Skin of body (tissue), 2 donors: Measurements from ENCODE around the gene GALT. TPM values are rescaled to one million over a fixed set of nuclear protein-coding genes. Genes with fewer than 3 reads are reported as not detected.
A peak's percentile ranks its signal among the peaks of the same experiment; 100 is the strongest.

Experiments
- DNase-seq: peaks from one replicate; lab custom pipeline; 2025; lab: John Stamatoyannopoulos, UW
- total RNA-seq: library from RNA; depleted of rRNA; stranded (reverse); fragments of >200 nt; gene quantifications from one replicate; pipeline ENCODE4 v1.2.3, GENCODE V29; 2014

GALT gene
- 44.2 TPM for total RNA-seq

DNA sequence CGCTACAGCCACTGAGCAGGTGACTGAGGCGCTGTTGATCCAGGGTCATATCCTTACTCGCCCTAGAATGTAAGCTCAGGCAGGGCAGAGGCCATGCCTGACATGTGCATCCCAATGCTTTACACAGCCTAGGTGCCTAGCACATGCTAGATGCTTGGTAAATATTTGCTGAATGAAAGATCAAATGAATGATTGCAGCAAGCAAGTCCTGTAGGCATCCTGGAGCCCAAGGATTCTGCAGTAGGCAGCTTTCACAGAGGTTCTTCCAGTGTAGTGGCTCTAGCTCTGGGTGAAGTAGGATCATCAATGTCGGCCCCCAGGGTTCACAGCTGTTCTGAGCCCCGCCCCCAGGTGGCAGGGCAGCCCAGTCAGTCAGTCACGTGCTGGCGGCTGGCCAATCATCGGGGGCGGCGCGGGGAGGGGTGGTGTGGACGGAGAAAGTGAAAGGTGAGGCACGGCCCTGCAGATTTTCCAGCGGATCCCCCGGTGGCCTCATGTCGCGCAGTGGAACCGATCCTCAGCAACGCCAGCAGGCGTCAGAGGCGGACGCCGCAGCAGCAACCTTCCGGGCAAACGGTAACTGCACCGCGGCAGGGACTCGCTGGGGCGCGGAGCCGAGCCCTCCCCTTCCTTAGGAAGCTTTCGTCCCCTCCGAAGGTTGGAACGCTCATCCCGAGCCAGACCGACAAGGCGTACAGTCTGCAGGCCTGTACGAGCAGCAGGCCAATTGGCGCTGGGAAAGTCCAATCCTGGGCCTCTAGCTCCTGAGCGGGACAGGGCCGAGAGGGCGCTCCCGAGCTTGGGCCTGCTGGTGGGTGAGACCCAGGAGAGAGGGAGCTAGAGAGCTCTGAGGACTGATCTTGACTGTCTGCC, at the start of gene GALT:
TSS of gene GALT (plus strand) at position 465 of the 873 bp plus-strand sequence. CDS start at position 495, 30 bp downstream.
- peak; percentile 63 for DNase-seq

DNA sequence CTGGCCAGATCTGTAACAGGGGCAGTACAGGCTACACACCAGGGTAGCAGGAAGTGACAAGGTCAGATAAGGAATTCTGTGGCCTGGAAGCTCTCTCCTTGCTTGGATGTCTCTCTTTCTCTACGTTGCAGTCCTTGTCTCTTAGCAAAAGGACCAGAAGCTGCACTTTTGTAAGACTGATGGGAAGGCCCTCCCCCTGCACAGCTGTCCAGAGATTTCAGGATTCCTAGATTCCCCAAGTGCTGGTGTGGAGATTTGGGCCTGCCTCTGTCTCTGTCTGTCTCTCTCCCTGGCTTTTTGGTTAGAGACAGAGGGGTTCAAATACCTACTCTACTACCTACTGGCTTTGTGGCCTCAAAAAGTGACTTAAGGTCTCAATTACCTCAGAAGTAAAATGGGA, 46.9 kb upstream of the GALT start:
- no peak for DNase-seq

- DNase-seq, result no peak
These were observed 45.6 kb upstream of the GALT start for GRCh38 chr9:34600908-34601307.

GRCh38 chr9:34601937-34602573, 44.4 kb upstream of the GALT start:
- no peak for DNase-seq

DNA sequence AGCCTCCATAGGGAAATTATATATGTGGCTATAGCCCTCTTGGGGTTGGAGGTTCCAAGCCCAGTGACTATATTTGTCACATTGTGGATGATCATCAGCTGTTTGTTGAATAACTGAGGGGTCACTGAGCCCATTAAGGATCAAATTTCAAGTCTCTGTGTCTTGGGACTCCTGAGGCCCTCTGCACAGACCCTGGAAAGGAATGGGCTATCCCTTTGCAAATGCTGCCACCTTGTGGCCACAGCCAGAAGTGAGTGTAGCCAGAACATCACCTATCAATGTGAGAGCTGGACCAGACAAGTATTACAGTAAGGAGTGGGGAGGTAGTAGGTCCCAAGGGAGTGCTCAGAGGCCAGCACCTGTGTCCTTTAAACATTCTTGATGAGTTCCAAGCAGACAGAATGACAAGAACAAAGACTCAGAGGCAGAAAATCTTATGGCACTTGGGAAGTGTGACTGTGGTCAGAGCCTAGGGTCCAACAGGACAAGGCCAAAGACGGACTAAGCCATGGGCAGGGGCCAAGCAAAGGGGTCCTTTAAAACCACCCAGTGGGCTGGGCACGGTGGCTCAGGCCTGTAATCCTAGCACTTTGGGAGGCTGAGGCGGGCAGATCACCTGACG, 42.8 kb upstream of the GALT start:
- peak; percentile 80 for DNase-seq

GRCh38 chr9:34606190-34606589, 40.3 kb upstream of the GALT start:
- no peak for DNase-seq

GRCh38 chr9:34606905-34607304, 39.6 kb upstream of the GALT start:
- no peak for DNase-seq

- no peak for DNase-seq
These were observed 39.1 kb upstream of the GALT start for GRCh38 chr9:34607331-34607730.

GRCh38 chr9:34610434-34611206, 35.9 kb upstream of the GALT start:
- no peak for DNase-seq

- DNase-seq, result no peak
These were observed 35.1 kb upstream of the GALT start for GRCh38 chr9:34611251-34611810.

GRCh38 chr9:34611811-34612787, 34.4 kb upstream of the GALT start, which contains the start of gene RPP25L:
RPP25L (minus strand) TSS chr9:34612097; CDS start chr9:34611296, 801 bp downstream.
- DNase-seq, result peak; percentile 67

GRCh38 chr9:34612788-34613390, 33.6 kb upstream of the GALT start:
- peak; percentile 78 for DNase-seq

- DNase-seq, result no peak
These were observed 31.3 kb upstream of the GALT start for GRCh38 chr9:34615132-34615531.

DNA sequence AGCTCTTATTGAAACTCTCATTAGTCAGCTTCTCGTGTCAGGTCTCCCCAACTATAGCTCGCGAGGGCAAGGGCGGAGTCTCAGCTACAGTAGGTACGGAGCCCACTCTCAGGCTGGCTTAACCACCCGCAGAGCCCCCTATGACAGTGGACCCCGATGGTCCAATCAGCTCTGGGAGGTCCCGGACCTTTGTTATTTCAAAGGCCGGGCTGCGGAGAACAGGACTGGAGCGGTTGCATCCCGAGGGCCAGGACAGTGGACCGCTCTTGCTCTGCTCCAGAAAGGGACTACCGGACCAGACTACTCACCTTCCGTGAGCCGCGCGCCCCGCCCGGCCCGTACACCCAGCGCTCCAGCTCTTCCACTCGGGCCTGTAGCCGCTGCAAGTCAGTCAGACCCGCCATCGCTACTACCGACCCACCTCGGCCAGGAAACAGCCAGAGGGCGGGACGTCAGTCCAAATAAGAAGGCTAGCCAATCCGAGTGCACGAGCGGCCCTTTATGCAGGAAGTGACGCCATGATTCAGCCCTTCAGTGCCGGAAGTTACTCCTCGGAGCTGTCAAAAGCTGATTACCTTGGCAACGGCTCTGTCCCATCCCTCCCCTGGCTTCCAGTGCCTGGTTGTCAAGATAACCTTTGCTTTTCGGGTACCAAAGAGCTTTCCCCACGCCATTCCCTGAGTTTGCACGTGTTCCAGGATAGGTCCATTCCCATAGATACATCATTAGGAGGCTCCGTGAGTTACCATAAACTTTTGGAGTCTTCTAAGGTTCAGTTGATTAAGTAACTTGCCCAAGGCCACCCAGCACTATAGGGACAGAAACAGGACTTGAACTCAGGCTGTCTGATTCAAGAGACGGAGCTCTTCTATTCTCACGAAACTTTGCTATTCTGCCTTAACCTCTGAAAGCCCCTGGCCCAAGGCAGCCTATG, 26.1 kb upstream of the GALT start, which contains the start of gene DCTN3:
TSS of gene DCTN3 (minus strand) at position 435 of the 934 bp plus-strand sequence. CDS start at position 404, 31 bp downstream.
- peak; percentile 95 for DNase-seq

DNA sequence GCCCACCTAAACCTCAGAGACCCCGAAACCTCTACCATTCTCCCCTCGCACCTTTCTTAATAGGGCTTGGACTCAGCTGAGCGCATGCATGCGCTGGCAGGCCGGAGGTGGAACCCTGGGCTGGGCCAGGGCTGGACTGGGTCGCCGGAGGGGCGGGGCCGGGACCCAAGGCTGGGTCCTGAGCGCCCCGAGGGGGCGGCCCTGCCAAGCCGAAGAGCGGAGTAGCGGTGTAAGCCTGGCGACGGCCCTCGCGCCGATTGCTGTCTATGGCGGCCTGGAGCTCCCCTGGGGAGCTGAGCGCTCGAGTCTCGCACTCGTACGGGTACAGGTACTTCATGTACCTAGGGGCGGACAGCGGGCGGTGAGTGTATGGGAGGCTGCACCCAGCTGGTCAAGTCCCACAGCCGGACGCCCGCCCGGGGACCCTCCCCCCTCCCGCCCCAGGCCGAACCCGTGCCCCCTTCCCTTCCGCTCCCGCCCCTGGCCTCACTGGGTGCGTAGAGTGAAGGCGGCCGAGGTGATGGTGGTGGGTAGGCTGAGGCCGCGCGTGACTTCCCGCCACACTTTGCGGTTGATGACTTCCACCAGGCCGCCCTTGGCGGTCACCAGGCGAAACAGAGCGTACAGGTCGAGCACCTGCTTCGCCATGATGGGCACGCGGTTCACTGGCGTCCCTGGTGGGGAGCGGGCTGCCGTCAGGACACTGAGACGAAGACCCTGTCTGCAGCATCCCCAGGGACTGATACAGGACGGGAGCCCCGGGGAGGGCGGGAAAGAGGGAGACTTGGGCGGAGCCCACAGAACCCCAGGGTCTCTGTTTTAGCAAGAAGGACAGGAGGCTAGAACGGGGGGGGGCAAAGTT, 22.9 kb upstream of the GALT start:
- DNase-seq, result no peak

- DNase-seq, result no peak
These were observed 21.8 kb upstream of the GALT start for GRCh38 chr9:34624475-34625185.

DNA sequence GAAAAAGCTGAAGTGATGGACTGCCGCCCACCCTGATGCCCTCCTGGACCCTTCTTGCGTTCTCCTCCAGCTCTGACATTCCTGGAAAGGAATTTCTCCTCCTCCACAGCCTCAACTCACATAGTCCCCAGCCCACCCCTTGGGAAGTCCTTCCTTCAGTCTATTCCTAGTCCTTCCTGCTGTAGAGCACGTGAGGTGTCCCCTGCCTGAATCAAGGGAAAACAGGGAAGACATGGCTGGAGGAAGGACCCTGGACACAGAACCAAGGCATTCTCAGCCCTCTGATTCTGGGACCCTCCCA, 21.3 kb upstream of the GALT start:
- DNase-seq, result no peak
